ENCODE data around the gene CHST8. TPM values are rescaled to one million over a fixed set of nuclear protein-coding genes. Genes with fewer than 3 reads are reported as not detected.

The CHST8 gene
- total RNA-seq, 1 experiment from 2014 or later, result 25.7 TPM

- DNase-seq, result peak; percentile 76 to 86
- Histone ChIP-seq H3K27me3 (no peaks in the 10 kb centered on the region; the same call in 1 of the 2 replicates), H3K9me3 (replicated peaks) (no peaks in the 10 kb centered on the region), H3K4me3 (no peak overlapping the region), H3K4me1 (no peaks in the 10 kb centered on the region), H3K27ac (no peak overlapping the region), H3K36me3 (no peaks in the 10 kb centered on the region)
Observed at GRCh38 chr19:33778089-33778791, 156.5 kb downstream of the CHST8 start.

GRCh38 chr19:33779849-33780248, 158.1 kb downstream of the CHST8 start:
- H3K4me3 ChIP-seq, result no peak overlapping the region
- DNase-seq, result no peak
- no peaks in the 10 kb centered on the region for H3K9me3 ChIP-seq (replicated peaks)
- H3K36me3 ChIP-seq, result no peaks in the 10 kb centered on the region
- no peak overlapping the region for H3K27ac ChIP-seq
- no peaks in the 10 kb centered on the region; the same call in 1 of the 2 replicates for H3K27me3 ChIP-seq
- H3K4me1 ChIP-seq, result no peaks in the 10 kb centered on the region

GRCh38 chr19:33780251-33780650, 158.5 kb downstream of the CHST8 start:
- Histone ChIP-seq H3K9me3 (replicated peaks) (no peaks in the 10 kb centered on the region), H3K4me1 (no peaks in the 10 kb centered on the region), H3K27me3 (no peaks in the 10 kb centered on the region; the same call in 1 of the 2 replicates), H3K36me3 (no peaks in the 10 kb centered on the region), H3K4me3 (no peak overlapping the region), H3K27ac (no peak overlapping the region)
- no peak for DNase-seq

- Histone ChIP-seq H3K27me3 (no peaks in the 10 kb centered on the region; the same call in 1 of the 2 replicates), H3K9me3 (replicated peaks) (no peaks in the 10 kb centered on the region), H3K27ac (no peak overlapping the region), H3K4me1 (no peaks in the 10 kb centered on the region), H3K4me3 (no peak overlapping the region), H3K36me3 (no peaks in the 10 kb centered on the region)
- DNase-seq, result no peak
Observed at GRCh38 chr19:33780746-33781145, 159.0 kb downstream of the CHST8 start.

- H3K27me3 ChIP-seq, result no peaks in the 10 kb centered on the region; the same call in 1 of the 2 replicates
- no peak overlapping the region for H3K4me3 ChIP-seq
- no peaks in the 10 kb centered on the region for H3K9me3 ChIP-seq (replicated peaks)
- H3K36me3 ChIP-seq, result no peaks in the 10 kb centered on the region
- H3K4me1 ChIP-seq, result no peaks in the 10 kb centered on the region
- DNase-seq, result no peak
- H3K27ac ChIP-seq, result no peak overlapping the region
Observed at GRCh38 chr19:33781415-33781935, 159.7 kb downstream of the CHST8 start.

- Histone ChIP-seq H3K27me3 (no peaks in the 10 kb centered on the region; the same call in 1 of the 2 replicates), H3K9me3 (replicated peaks) (no peaks in the 10 kb centered on the region), H3K4me3 (no peak overlapping the region), H3K36me3 (no peaks in the 10 kb centered on the region), H3K27ac (no peak overlapping the region), H3K4me1 (no peaks in the 10 kb centered on the region)
- DNase-seq, result no peak
Observed at GRCh38 chr19:33781996-33782395, 160.2 kb downstream of the CHST8 start.

GRCh38 chr19:33784432-33784831, 162.7 kb downstream of the CHST8 start:
- Histone ChIP-seq H3K36me3 (no peaks in the 10 kb centered on the region), H3K27me3 (no peaks in the 10 kb centered on the region; the same call in 1 of the 2 replicates)
- DNase-seq, result no peak

GRCh38 chr19:33785795-33786194, 164.0 kb downstream of the CHST8 start:
- DNase-seq, result no peak

More at GRCh38 chr19:33784432-33784831, 162.7 kb downstream of the CHST8 start:
- Histone ChIP-seq H3K9me3 (replicated peaks) (no peaks in the 10 kb centered on the region), H3K4me1 (no peaks in the 10 kb centered on the region), H3K4me3 (no peak overlapping the region), H3K27ac (no peak overlapping the region)

GRCh38 chr19:33788676-33789075, 166.9 kb downstream of the CHST8 start:
- DNase-seq, result no peak
- Histone ChIP-seq H3K36me3 (no peaks in the 10 kb centered on the region), H3K4me3 (no peak overlapping the region), H3K27me3 (no peaks in the 10 kb centered on the region), H3K27ac (no peak overlapping the region), H3K4me1 (peaks cover 3% of the 10 kb centered on the region; the same call in 1 of the 2 replicates), H3K9me3 (replicated peaks) (no peaks in the 10 kb centered on the region)

More at GRCh38 chr19:33785795-33786194, 164.0 kb downstream of the CHST8 start:
- H3K4me3 ChIP-seq, result no peak overlapping the region
- no peaks in the 10 kb centered on the region for H3K36me3 ChIP-seq
- no peaks in the 10 kb centered on the region for H3K27me3 ChIP-seq
- H3K4me1 ChIP-seq, result no peaks in the 10 kb centered on the region
- no peak overlapping the region for H3K27ac ChIP-seq
- H3K9me3 ChIP-seq (replicated peaks), result no peaks in the 10 kb centered on the region

- no peak for DNase-seq
- Histone ChIP-seq H3K9me3 (replicated peaks) (no peaks in the 10 kb centered on the region), H3K36me3 (no peaks in the 10 kb centered on the region), H3K27ac (no peak overlapping the region), H3K4me3 (no peak overlapping the region), H3K4me1 (peaks cover 7% of the 10 kb centered on the region), H3K27me3 (no peaks in the 10 kb centered on the region)
Observed at GRCh38 chr19:33789344-33789743, 167.6 kb downstream of the CHST8 start.

- peak; percentile 45 to 59 for DNase-seq
- no peaks in the 10 kb centered on the region for H3K36me3 ChIP-seq
- no peaks in the 10 kb centered on the region for H3K9me3 ChIP-seq (replicated peaks)
- peak overlapping the region; percentile 99 for H3K27ac ChIP-seq
- no peaks in the 10 kb centered on the region for H3K27me3 ChIP-seq
- peak overlapping the region; percentile 100 for H3K4me3 ChIP-seq
- H3K4me1 ChIP-seq, result peaks cover 13% of the 10 kb centered on the region
Observed at GRCh38 chr19:33794683-33795369, 173.1 kb downstream of the CHST8 start.

- Histone ChIP-seq H3K27ac (peak overlapping the region; percentile 99), H3K27me3 (no peaks in the 10 kb centered on the region), H3K4me1 (peaks cover 13% of the 10 kb centered on the region), H3K36me3 (0 out of 2 replicates have a peak, but pooled peaks cover 3% of the 10 kb centered on the region), H3K9me3 (replicated peaks) (no peaks in the 10 kb centered on the region), H3K4me3 (peak overlapping the region; percentile 100)
- peak; percentile 88 to 89 for DNase-seq
Observed at GRCh38 chr19:33795370-33796163, 173.8 kb downstream of the CHST8 start.

- Histone ChIP-seq H3K9me3 (replicated peaks) (no peaks in the 10 kb centered on the region), H3K4me3 (peak within 1 kb of the TSS; percentile 100)
Observed at GRCh38 chr19:33796164-33796875, 174.6 kb downstream of the CHST8 start, which contains the start of gene KCTD15. TSS of gene KCTD15 (plus strand) at chr19:33796870. CDS start at chr19:33800455, 3,585 bp downstream.

More at GRCh38 chr19:33796164-33796875, 174.6 kb downstream of the CHST8 start, which contains the start of gene KCTD15:
- peak within 1 kb of the TSS; percentile 99 for H3K27ac ChIP-seq
- peaks cover 5% of the 10 kb centered on the region for H3K36me3 ChIP-seq
- H3K27me3 ChIP-seq, result no peaks in the 10 kb centered on the region
- peaks cover 13% of the 10 kb centered on the region for H3K4me1 ChIP-seq
- peak; percentile 60 to 68 for DNase-seq

Data from SJCRH30 (cell line).